Choroid plexus epithelial cell (primary cell): Measurements from ENCODE around the gene UQCC5.
A peak's percentile ranks its signal among the peaks of the same experiment; 100 is the strongest.

ENCODE experiments used
- DNase-seq: peaks from one replicate; pipeline ENCODE4 v3.0.0-alpha.2; 2010; ENCODE audit warnings: low read depth
- H3K4me3 ChIP-seq: 2 replicates; pipeline ENCODE4 v1.5.1; 2011; ENCODE audit warnings: low read depth, mild to moderate bottlenecking, control low read depth, low read length, moderate library complexity
- TF ChIP-seq, protein P1 (sequence below): conservative IDR thresholded peaks from 2 replicates; pipeline ENCODE4 v1.5.1; 2011; ENCODE audit warnings: low read depth, mild to moderate bottlenecking, control low read depth, inconsistent platforms, low read length, moderate library complexity

Gene UQCC5

GRCh38 chr3:52574056-52574965, 37.9 kb downstream of the UQCC5 start:
- TF ChIP-seq, protein P1, sequence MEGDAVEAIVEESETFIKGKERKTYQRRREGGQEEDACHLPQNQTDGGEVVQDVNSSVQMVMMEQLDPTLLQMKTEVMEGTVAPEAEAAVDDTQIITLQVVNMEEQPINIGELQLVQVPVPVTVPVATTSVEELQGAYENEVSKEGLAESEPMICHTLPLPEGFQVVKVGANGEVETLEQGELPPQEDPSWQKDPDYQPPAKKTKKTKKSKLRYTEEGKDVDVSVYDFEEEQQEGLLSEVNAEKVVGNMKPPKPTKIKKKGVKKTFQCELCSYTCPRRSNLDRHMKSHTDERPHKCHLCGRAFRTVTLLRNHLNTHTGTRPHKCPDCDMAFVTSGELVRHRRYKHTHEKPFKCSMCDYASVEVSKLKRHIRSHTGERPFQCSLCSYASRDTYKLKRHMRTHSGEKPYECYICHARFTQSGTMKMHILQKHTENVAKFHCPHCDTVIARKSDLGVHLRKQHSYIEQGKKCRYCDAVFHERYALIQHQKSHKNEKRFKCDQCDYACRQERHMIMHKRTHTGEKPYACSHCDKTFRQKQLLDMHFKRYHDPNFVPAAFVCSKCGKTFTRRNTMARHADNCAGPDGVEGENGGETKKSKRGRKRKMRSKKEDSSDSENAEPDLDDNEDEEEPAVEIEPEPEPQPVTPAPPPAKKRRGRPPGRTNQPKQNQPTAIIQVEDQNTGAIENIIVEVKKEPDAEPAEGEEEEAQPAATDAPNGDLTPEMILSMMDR: no peak
- peak; percentile 14 for DNase-seq
- H3K4me3 ChIP-seq: no peak overlapping the region
